WI38 (cell line): ENCODE results near the gene PARP1.

ENCODE experiments used
- H3K4me3 ChIP-seq: 2 replicates; pipeline ENCODE4 v1.5.1; 2011; ENCODE audit warnings: low read depth, mild to moderate bottlenecking, control low read depth, low read length
- CTCF ChIP-seq: IDR thresholded peaks from 2 replicates; pipeline ENCODE4 v1.5.1; 2012; ENCODE audit warnings: low read depth, mild to moderate bottlenecking, control low read depth, low read length

PARP1 gene

GRCh38 chr1:226365831-226366231, 42.1 kb downstream of the PARP1 start:
- H3K4me3 ChIP-seq = no peak overlapping the region
- TF ChIP-seq CTCF = no peak

- H3K4me3 ChIP-seq = no peak overlapping the region
- TF ChIP-seq CTCF = no peak
These were observed 42.9 kb downstream of the PARP1 start for GRCh38 chr1:226364901-226365565.

- no peak overlapping the region for H3K4me3 ChIP-seq
- TF ChIP-seq CTCF = no peak
These were observed 43.4 kb downstream of the PARP1 start for GRCh38 chr1:226364514-226364899.

GRCh38 chr1:226363801-226364513, 43.9 kb downstream of the PARP1 start:
- H3K4me3 ChIP-seq = no peak overlapping the region
- TF ChIP-seq CTCF = no peak

- TF ChIP-seq CTCF = no peak
- no peak overlapping the region for H3K4me3 ChIP-seq
These were observed 44.9 kb downstream of the PARP1 start for GRCh38 chr1:226362891-226363447.

GRCh38 chr1:226362361-226362760, 45.5 kb downstream of the PARP1 start:
- TF ChIP-seq CTCF = no peak
- H3K4me3 ChIP-seq = no peak overlapping the region

- TF ChIP-seq CTCF = no peak
- no peak overlapping the region for H3K4me3 ChIP-seq
These were observed 47.7 kb downstream of the PARP1 start for GRCh38 chr1:226360106-226360746.
